NCI-H2107 treated with DMSO at 0.1 percent for 48 hours (cell line): ENCODE data around the gene TTLL5.
A peak's percentile ranks its signal among the peaks of the same experiment; 100 is the strongest.

Experiments used
- DNase-seq: peaks from one replicate; lab custom pipeline; 2025; ENCODE audit not compliant: unreplicated experiment; lab: John Stamatoyannopoulos, UW

TTLL5 gene

GRCh38 chr14:75783602-75784313, 122.7 kb downstream of the TTLL5 start:
- no peak for DNase-seq

- no peak for DNase-seq
Observed at GRCh38 chr14:75784314-75784686, 123.3 kb downstream of the TTLL5 start.

DNA sequence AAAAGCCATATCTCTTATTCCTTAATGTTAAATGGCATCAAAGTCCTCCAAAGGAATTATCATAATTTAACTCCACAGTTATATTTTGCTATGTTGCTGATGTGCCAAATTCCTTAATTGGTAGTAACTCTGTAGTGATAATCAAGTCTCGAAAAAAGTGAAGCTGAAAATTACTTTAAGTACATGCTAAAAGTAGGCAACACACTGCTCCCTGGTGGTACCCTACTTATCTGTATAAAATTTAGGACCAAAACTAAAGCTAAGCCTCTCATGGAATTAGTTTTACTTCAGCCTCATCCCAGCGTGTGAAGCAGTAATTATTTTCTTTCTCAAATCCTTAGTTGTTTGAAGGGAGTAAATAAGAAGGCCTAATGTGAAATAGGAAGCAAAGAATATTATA, 132.8 kb downstream of the TTLL5 start:
- DNase-seq, result no peak

GRCh38 chr14:75794615-75795038, 133.6 kb downstream of the TTLL5 start:
- DNase-seq, result no peak

- no peak for DNase-seq
Observed at GRCh38 chr14:75800792-75801191, 139.7 kb downstream of the TTLL5 start.

DNA sequence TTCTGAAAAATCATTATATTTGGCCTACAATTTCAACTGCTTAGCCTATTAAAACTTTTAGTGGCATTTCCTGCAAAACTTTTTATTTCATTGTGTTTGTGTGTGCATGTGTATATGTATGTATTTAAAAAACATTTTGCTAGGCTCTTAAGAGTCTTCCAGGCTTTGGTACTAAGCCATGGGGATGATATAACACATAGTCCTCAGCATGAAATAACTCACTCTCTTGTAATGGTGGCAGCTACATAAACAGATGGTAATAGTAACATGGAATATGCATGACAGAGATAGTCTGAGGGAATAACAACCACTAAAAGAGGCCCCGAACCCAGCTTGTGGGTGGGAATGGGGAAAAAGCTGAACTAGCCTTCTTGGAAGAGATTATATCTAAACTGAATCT, 141.4 kb downstream of the TTLL5 start:
- DNase-seq, result no peak

GRCh38 chr14:75803765-75804164, 142.7 kb downstream of the TTLL5 start:
- no peak for DNase-seq

GRCh38 chr14:75804570-75805275, 143.7 kb downstream of the TTLL5 start:
- DNase-seq, result no peak

GRCh38 chr14:75805646-75806045, 144.6 kb downstream of the TTLL5 start:
- DNase-seq, result no peak

- no peak for DNase-seq
Observed at GRCh38 chr14:75806352-75806832, 145.3 kb downstream of the TTLL5 start.

- DNase-seq, result no peak
Observed at GRCh38 chr14:75807667-75808360, 146.8 kb downstream of the TTLL5 start.

- no peak for DNase-seq
Observed at GRCh38 chr14:75811136-75811829, 150.2 kb downstream of the TTLL5 start.

- peak; percentile 18 for DNase-seq
Observed at GRCh38 chr14:75811872-75812499, 150.9 kb downstream of the TTLL5 start.

DNA sequence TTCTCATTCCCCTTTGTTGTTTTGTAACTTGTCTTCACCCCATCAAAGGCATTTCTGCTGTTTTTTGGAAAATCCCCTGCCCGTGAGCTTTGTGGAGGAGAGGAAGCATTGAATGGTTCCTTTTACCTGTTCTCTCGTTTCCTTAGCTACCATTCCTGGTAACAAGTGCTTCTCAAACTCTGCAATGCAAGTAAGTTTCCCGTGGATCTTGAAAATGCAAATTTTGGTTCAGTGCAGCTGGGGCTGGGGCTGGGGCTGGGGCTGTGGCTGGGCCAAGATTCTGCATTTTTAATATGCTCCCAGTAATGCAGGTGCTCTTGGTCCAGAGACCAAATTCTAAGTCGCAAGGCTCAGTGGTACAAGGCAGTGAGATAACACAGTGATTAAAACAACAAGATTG, 151.6 kb downstream of the TTLL5 start:
- DNase-seq, result no peak

DNA sequence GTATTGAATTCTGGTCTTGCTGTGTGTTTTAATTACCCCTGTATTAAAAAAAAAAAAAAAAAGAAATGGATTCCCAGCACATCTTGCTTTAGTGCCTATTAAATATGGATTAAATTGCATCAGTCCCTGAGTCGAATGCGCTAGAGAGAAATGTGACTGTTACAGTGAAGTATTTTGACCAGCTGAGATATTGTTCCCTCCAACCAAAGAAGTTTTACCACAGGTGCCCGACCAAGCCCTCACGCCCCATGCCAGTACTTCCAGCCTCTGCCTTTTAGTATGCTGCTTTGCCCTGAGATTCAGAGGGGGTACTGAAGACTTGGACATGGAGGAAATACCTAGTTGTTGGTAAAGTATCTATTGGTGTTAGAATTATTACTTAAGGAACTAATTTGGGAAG, 159.7 kb downstream of the TTLL5 start:
- DNase-seq, result no peak

- DNase-seq, result peak; percentile 81
Observed at GRCh38 chr14:75821831-75822521, 160.9 kb downstream of the TTLL5 start.

GRCh38 chr14:75822522-75823141, 161.6 kb downstream of the TTLL5 start:
- no peak for DNase-seq

DNA sequence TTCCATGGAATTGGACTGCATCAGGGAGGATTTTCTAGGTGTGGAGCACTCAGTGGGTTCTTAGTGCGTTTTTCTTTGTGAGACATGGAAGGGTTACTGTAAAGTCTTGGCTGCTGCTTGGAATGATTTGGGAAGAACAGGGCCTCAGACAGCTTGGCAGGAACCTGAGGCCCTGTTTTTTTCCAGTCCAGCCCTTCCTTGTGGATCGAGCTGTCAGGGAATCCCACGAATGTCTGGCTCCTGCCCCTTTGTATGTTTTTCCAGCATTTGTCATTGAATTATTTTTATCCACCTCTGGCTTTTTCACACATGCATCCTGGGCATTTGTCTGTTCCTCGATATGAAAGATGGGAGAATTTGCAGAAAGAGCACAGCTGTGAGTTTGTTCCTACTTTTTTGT, 162.3 kb downstream of the TTLL5 start:
- DNase-seq, result no peak

DNA sequence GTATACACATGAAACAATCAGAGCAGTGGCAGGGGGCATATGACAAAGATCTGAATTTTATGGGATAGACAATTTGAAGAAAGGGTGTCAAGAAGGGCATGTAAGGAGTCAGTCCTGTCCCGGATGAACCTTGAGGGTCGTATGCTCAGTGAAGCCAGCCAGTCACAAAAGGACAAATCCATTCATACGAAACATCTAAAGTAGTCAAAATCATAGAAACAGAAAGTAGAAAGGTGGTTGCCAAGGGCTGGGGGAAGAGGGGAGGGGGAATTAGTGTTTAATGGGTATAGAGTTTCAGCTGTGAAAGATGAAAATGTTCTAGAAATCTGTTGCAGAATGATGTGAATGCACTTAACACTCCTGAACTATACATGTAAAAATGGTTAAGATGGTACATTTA, 163.3 kb downstream of the TTLL5 start:
- no peak for DNase-seq

DNA sequence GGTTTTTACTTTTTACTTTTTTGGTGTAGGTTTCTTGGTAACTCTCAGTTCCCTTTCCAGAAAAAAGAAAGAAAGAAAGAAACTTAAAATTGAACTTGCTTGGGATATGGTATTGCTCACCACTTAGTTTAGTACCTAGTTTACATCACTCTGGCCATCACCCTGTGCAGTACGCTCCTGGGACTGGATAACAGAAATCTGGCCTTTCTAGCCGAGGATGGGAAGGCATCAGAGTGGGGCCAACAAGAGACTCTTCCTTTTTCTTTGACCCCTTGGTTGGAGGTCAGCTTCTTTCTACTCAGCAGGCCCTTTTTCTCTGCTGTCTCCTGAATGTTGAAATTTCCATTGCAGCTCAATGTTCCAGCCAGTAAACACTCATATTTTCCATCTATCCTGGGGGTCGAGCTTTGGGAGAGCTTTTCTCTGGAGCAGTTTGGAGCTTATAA, 164.1 kb downstream of the TTLL5 start:
- no peak for DNase-seq
